HG03342 (cell line): ENCODE results near the gene TTC33.
A peak's percentile ranks its signal among the peaks of the same experiment; 100 is the strongest.

ENCODE experiments used
- ATAC-seq: cut with Tn5 transposase; IDR thresholded peaks from one replicate; pipeline ENCODE4 v1.9.1; 2021; ENCODE audit warnings: mild to moderate bottlenecking, moderate library complexity; ENCODE audit not compliant: unreplicated experiment

Gene TTC33

DNA sequence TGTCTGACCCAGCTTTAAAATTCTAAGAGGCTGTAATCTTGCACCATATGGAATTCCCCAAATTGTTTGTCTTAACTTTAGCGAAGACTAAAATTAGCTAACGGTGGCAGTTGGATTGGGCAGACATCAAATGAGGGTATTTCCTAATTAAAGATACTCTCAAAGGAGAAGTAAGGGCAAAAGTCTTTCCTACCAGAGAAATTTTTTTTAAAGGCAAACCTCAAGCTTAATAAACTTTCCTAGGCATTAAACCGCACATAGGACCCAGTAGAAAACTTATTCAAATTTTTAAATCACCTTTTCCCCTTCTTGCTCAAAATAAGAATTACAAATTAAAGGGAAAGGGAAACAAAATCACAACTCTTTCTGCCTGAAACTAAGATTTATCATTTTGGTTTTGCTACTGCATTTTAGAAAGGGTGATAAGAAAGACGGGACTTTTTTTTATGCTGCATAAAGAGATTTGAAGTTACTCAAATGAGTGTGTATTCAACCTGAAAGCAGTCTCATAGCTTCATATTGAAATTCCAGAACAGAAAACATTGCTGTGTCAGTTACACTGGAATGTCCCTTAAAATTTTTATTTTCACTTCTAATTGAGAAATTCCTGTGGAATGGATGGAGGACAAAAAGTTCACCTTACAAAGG lies 265.2 kb downstream of the TTC33 start:
- no peak for ATAC-seq

- no peak for ATAC-seq
Observed at GRCh38 chr5:40489421-40489820, 266.3 kb downstream of the TTC33 start.

DNA sequence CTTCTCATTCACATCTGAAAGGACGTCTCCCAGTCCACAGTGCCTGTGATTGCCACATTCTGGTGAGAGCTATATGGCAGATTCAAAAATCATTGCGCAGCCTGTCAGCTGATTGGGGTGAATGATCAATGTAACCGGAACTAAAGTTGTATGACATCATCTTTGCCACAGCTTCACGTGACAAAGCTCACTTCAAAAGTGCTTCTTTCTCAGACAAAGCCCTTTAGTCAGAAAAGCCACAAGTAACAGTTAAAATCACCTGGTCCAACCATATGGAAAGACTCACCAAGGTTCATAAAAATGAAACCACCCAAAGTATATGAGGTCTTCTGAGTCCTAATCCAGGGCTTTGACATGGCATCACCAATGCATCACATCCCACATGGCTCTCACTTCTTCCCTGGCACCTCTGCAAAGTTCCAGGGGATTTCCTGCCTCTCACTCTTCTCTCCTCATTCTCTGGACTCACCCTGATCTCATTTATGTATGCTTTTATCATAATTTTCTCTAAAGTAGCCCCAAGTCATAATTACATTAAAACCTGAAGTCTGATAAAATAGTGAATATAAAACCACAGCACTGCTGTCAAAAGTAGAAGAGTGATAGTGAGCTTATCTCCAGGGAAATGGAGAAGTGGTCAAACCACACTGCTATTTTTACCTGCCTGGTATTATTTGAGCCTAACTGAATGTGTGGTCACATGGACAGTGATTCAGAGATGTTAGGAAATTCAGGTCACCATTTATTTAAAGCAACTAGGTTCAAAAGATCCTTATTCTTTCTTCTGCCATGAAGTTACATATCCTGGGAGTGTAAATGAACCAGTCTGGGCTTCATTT lies 269.1 kb downstream of the TTC33 start:
- peak; percentile 61 for ATAC-seq

DNA sequence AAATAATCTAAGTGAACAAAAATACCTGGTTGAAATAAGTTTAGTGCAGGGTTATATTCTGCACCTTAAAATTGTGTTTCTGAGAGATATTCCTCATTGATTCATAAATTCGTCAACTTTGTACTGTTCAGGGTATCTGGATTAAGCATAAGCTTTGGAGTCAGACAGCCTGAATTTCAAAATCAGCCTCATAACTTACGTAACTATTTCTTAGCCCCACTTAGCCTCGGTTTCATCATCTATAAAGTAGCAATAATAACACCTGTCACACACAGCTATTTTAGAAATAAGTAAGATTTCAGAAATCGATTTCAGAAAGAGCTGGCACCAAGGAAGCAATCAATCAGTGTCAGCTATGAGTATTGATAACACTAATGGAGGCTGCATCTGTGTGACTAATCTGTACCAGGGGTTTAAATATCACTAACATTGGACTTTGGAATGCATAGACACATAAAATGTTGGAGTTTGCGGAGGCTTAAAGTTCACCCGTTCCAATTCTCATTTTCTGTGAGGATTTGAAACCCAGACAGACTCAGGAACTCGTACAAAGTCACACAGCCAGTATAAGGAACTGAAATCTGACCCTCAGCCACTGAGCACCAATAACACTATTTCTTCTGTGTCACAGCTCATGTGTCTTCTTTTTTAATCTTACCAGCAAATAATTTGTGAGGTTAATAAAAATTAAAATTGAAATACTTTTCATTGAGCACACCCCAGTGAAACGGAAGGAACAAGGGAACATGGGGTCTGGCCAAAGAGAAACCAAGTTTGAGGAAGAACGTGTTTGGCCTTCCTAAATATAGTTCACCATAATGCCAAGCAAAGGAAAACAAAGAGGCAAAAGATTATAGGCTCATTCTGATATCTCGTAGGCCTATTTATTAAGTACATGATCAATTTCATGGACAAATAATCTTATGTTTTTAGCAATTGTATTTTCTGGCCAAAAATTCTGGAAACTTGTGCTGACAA lies 270.5 kb downstream of the TTC33 start:
- ATAC-seq, result peak; percentile 56

- peak; percentile 37 for ATAC-seq
Observed at GRCh38 chr5:40484495-40484894, 271.3 kb downstream of the TTC33 start.

DNA sequence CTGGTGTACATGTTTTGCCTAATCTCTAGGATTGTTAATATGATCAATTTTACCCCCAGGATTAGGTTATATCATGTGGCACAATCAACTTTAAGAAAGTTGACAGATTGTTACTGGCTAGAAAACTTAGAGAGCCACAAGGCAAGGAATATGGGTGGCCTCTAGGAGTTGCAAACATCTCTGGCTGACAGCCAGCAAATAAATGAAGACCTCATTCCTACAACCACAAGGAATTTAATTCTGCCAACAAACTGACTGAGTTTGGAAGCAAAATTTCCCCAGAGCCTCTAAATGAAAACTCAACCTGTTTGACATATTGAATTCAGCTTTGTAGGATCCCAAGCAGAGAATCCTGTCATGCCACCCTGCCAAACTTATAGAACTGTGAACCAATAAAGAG lies 272.4 kb downstream of the TTC33 start:
- ATAC-seq, result no peak

GRCh38 chr5:40481241-40481640 lies 274.5 kb downstream of the TTC33 start:
- ATAC-seq, result no peak

DNA sequence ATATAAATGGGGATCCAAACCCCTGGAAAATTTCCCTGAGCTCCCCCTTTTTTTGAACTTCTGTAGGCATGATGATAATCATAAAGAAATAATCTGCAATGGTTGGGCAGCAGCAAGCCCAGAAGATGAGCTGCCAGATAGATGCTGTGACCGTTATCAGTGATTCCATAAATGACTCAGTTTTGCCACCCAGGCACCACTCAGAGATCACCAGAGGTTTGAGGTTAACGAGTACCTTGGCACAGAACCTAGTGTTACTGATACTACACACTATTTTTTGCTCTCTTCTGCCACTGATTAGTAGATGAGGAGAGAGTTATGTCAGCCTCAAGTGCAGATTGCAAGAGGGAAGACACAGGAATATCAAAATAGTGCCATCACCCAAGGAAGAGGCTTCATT lies 275.4 kb downstream of the TTC33 start:
- no peak for ATAC-seq

DNA sequence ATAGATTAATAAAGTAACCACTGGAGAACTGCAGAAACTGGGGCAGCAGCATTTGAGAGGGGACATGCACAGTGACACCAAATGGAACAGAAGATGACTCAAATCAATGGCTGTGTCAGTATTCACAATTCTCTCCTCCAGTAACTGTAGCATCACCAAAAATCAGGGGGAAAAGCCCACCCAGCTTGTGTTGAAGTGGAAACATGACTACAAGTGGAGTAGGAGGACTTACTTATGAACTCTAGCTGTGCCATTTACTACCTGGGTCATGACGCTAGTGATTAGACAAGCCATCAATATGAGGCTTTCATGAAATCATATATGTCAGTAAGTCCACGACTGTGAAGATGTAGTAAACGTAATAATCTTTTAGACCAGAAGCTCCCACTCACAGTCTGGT lies 275.8 kb downstream of the TTC33 start:
- no peak for ATAC-seq

- no peak for ATAC-seq
Observed at GRCh38 chr5:40478766-40479165, 277.0 kb downstream of the TTC33 start.

DNA sequence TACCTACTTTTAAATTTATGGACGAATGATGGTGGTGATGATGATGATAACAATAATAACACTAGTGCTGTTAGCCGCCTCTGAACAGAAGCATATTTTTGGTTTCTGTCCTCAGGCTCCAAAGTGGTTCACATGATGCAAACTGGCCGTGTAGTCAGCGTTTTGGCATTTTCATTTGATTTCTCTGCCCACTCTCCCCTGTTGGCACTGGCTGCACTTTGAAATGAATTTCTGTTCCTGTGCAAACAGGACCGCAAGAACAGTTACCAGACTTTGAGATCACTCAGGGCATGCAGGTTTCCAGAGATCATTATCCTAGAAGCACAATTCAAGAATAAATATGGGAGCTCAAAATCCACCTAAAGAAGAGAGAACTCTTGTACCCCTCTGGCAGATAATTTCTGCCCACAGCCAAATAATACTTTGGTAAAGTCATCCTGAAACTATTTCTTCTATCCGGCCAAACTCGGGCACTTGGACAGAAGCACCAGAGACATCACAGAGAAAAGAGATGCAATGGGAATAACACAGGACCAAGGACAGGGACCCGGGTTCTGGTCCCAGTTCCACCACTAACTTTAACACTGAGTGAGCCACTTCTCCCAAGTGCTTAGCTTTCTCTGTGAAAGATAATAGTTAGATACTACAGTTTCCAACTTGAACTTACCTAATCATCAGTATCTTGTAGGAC lies 277.8 kb downstream of the TTC33 start:
- no peak for ATAC-seq

- no peak for ATAC-seq
Observed at GRCh38 chr5:40475561-40475960, 280.2 kb downstream of the TTC33 start.

GRCh38 chr5:40474250-40474649 lies 281.5 kb downstream of the TTC33 start:
- ATAC-seq, result no peak

- ATAC-seq, result no peak
Observed at GRCh38 chr5:40465416-40465815, 290.3 kb downstream of the TTC33 start.

GRCh38 chr5:40464511-40464910 lies 291.2 kb downstream of the TTC33 start:
- no peak for ATAC-seq
